ENCODE results near the gene GRAP. TPM values are rescaled to one million over a fixed set of nuclear protein-coding genes. Genes with fewer than 3 reads are reported as not detected.
"Not testable (repeated sequence)": the region's sequence is repeated elsewhere in the genome, so short reads cannot be mapped to it uniquely, and the experiment has no call there.

Gene GRAP
- total RNA-seq, 1 experiment from 2014 or later = 0.48 TPM

DNA sequence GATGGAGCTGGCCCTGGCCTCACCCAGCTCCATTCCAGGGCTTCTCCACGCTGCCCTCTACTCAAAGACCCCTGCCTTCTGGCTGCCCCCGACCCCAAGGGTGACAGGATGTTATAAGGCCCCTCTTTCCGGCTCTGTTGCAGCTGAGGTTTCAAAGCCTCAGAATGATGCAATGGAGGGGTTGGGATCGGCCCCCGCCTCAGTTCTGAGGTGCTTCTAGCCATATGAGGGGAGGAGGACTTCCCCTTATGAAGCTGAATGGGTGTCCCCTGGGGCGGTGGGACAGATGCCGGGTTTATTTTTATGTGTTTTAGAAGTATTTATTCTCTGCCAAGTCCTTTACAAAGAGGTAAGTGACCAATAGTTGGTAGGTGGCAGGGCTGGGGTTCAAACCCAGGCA, 2.1 kb upstream of the GRAP start:
- in situ Hi-C loops (cut with HindIII; ENCODE audit: low pct_unique_long_range_greater_than_20kb, low sequenced_read_pairs); DNase-seq (ENCODE audit: low read depth, low spot score): not testable (repeated sequence)

DNA sequence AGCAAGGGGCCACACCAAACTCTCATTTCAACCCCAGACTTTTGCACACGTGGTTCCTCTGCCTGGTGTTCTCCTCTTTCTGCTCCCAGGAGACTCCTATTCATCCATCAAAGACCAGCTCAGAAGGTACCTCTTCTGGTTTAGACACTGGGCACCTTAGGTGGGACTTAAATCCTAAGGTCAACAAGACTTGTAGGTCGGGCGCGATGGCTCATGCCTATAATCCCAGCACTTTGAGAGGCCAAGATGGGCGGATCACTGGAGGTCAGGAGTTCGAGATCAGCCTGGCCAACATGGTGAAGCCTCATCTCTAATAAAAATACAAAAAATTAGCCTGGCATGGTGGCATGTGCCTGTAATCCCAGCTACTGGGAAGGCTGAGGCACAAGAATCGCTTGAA, 753 bp upstream of the GRAP start:
- in situ Hi-C loops (cut with HindIII; ENCODE audit: low pct_unique_long_range_greater_than_20kb, low sequenced_read_pairs); DNase-seq (ENCODE audit: low read depth, low spot score): not testable (repeated sequence)

DNA sequence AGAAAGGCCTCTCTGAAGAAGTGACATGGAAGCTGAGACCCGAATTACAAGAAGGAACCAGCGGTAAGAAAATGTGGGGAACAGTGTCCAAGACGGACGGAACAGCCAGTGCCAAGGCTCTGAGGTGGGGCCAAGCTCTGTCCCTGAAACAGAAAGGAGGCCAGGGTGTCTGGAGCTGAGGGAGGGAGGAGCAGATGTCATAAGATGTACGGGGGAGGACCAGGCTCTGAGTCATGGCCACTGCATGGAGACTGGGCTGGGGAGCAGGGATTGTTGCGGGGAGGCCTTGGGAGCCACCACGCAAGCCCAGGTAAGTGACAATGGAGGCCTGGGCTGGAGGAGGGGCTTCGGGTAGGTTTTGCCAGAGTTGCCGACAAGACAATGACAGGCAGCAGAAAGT, 2.1 kb downstream of the GRAP start:
- DNase-seq (ENCODE audit: low read depth, low spot score); in situ Hi-C loops (cut with HindIII; ENCODE audit: low pct_unique_long_range_greater_than_20kb, low sequenced_read_pairs): not testable (repeated sequence)

DNA sequence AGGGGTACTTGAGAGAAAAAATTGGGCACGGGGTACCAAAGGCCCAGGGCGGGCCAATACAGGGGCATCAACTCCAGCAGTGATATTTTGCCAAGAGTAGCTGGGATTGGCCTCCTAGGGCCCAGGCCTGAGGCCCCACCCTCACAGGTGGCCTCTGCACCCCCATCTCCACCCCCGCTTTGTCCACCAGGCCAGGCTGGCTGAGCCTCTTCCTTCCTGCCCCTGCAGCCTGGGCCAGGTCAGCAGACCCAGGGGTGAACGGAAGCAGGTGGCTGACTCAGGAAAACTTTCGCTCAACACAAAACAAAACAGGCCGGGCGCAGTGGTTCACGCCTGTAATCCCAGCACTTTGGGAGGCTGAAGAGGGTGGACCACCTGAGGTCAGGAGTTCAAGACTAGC, 3.7 kb downstream of the GRAP start:
- in situ Hi-C loops (cut with HindIII; ENCODE audit: low pct_unique_long_range_greater_than_20kb, low sequenced_read_pairs); DNase-seq (ENCODE audit: low read depth, low spot score): not testable (repeated sequence)

DNA sequence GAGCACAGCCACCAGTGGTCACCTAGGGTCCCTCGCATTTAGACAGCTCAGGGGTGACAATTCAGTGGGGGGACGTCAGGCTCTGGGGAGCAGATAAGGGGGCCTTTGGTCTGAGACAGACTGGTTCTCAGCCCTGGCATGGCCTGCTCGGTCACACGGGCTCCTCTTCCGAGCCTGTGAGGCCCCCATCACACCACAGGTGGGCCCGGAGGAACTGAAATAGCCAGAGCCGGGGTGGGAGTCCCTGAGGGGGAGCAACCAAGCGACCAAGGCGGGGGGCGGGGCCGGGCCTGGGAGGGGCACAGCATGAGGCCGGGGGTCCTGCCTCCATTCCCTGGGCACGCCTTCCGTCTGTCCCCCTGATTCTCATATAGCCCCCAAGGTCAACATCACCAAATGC, 4.4 kb downstream of the GRAP start:
- DNase-seq (ENCODE audit: low read depth, low spot score); in situ Hi-C loops (cut with HindIII; ENCODE audit: low pct_unique_long_range_greater_than_20kb, low sequenced_read_pairs): not testable (repeated sequence)

DNA sequence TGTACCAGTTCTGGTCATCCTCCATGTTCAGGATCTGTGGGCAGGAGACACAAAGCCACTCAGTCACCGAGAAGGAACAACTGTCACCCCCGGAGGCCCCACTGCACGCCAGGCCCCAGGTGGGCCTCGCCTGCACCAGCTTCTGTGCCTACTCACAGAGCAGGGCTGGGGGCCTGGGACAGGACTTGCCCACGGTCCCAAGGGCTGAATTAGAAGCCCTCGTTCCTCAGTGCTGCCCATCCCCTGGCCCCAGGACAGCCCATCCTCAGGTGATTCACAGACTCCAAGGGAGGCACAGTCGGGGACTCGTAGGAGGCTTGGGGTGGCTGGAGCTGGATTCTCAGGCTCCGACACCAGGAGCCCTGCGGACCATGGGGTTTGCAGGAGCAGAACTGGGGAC, 4.9 kb downstream of the GRAP start:
- in situ Hi-C loops (cut with HindIII; ENCODE audit: low pct_unique_long_range_greater_than_20kb, low sequenced_read_pairs); DNase-seq (ENCODE audit: low read depth, low spot score): not testable (repeated sequence)

DNA sequence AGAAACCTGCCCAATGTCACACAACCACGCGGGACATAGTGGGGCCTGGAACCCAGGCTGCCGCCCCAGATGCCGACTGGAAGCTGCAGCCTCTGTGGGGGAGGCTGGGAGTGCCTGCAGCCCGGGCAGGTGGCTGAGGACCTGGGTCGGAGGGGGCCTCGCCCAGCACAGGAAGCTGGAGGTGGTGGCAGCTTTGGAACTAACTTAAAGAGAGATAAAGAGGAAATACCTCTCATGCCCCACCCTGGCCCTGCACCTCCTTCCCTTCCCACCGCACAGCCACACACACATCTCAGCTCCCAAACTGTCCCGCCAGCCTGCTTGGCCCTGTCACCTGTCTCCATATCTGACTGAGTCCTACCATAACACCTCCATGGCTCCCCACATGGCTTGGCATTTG, 6.4 kb downstream of the GRAP start:
- in situ Hi-C loops (cut with HindIII; ENCODE audit: low pct_unique_long_range_greater_than_20kb, low sequenced_read_pairs); DNase-seq (ENCODE audit: low read depth, low spot score): not testable (repeated sequence)

DNA sequence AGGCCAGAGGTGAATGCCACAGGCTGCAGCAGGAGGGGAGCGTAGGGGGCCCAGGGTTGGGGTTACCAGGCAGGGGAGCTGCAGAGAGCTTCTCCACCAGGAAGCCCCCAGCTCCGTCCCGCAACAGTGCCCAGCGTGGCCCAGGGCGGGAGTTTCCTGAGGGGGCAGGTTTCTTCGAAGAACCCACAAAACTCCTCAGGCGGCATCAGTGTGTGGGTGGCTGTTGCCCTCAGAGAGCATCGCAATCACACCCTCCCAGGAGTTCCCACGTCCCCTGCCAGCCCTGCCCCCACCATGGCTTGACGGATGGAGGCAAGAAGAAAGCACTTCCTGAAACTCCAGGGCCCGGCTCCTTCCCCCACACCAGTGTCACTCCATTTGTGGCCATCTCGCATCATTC, 8.0 kb downstream of the GRAP start:
- in situ Hi-C loops (cut with HindIII; ENCODE audit: low pct_unique_long_range_greater_than_20kb, low sequenced_read_pairs); DNase-seq (ENCODE audit: low read depth, low spot score): not testable (repeated sequence)

DNA sequence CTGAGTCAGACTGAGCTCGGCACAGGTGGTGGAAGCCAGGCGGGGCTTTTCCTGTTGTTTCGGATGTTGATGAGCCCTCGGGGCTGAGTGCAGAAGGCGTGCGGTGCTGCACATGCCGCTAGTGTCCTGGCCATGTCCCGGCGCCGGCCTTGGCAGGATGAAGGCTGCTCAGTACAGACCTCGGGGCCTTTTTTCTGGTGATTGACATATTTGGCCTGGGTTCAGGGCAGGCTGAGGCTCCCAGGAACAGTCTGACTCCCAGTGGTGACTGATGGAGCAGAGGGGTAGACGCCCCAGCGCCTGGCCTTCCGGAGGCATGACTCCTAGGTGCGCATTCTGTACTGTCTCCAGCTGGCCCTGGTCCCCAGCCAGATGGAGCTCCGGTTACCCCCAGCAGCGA, 8.8 kb downstream of the GRAP start:
- in situ Hi-C loops (cut with HindIII; ENCODE audit: low pct_unique_long_range_greater_than_20kb, low sequenced_read_pairs); DNase-seq (ENCODE audit: low read depth, low spot score): not testable (repeated sequence)

DNA sequence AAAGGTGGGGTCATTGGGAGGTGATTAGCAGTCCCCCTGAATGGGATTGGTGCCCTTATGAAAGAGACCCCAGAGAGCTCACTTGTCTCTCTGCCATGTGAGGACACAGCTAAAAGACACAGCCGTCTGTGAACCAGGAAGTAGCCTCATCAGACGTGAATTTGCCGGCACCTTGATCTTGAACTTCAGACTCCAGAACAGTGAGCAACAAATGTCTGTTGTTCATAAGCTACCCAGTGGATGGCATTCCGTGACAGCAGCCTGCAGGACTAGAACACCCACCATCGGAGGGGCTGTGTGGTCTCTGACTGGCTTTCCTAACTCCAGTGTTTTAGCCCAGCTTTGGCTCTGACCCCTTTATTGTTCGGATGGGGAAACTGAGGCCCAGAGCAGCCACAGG, 9.2 kb downstream of the GRAP start:
- in situ Hi-C loops (cut with HindIII; ENCODE audit: low pct_unique_long_range_greater_than_20kb, low sequenced_read_pairs); DNase-seq (ENCODE audit: low read depth, low spot score): not testable (repeated sequence)

DNA sequence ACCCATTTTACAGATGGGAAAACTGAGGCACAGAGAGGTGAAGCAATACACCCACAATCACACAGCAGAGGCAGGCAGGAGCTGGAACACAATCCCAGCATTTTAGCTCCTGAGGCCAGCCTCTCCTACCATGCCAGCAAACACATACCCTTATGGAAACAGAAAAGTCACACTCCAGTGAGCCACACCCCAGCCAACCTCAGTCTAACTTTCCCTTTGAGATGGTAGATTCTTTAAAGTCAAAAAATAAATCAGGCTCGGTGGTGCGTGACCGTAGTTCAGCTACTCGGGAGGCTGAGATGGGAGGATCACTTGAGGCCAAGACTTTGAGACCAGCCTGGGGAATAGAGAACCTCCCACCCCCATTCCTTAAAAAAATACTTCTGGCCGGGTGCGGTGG, 10.6 kb downstream of the GRAP start:
- in situ Hi-C loops (cut with HindIII; ENCODE audit: low pct_unique_long_range_greater_than_20kb, low sequenced_read_pairs); DNase-seq (ENCODE audit: low read depth, low spot score): not testable (repeated sequence)

DNA sequence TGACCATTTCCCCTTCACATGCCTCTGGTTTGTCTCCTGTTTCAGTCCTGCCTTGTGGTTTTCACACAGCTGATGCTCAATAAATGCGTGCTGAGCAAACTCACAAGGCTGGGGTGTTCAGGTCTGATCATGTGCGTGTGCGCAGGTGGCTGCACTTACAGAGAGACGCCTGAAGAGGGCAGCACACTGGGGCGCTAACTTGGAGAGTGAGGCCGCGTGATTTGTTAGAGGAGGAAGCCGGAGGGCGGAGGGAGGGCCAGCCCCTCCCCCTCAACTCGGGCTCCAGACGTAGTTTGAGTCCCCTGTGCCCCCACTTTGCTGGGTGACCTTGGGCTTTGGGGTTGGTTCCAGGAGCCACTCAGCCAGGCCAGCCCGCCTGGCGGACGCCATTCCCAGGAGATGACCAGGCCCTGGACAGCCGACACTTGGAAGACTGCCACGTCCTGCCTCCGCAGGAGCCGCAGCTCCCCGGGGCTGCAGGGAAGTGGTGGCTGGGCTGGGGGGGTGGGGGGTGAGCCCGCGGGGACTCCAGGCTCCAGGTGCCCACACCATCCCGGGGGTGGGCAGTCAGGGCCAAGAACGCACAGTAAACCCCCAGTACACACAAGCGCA, 14.3 kb downstream of the GRAP start:
- in situ Hi-C loops (cut with HindIII; ENCODE audit: low pct_unique_long_range_greater_than_20kb, low sequenced_read_pairs) = not testable (repeated sequence)

DNA sequence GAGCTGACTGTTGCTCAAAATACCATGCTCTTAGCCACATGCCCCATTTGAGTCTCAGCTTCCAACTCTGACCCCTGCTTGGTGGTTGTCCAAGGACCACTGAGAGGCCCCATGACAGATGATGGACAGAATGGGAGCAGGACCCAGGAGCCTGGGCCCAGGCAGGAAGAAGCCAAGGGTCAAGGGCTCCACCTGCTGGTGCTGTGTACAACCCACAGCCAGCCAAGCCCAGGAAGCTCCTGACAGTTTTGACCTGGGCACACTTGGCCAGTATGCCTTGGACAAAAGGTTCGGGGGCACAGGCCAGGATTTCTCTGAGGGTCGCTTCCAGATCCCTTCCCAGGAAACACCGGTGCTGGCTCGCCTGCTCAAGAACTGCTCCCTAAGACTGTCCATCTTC, 15.0 kb downstream of the GRAP start:
- in situ Hi-C loops (cut with HindIII; ENCODE audit: low pct_unique_long_range_greater_than_20kb, low sequenced_read_pairs); DNase-seq (ENCODE audit: low read depth, low spot score): not testable (repeated sequence)

More for the DNA sequence above, 14.3 kb downstream of the GRAP start:
- DNase-seq (ENCODE audit: low read depth, low spot score) = not testable (repeated sequence)

DNA sequence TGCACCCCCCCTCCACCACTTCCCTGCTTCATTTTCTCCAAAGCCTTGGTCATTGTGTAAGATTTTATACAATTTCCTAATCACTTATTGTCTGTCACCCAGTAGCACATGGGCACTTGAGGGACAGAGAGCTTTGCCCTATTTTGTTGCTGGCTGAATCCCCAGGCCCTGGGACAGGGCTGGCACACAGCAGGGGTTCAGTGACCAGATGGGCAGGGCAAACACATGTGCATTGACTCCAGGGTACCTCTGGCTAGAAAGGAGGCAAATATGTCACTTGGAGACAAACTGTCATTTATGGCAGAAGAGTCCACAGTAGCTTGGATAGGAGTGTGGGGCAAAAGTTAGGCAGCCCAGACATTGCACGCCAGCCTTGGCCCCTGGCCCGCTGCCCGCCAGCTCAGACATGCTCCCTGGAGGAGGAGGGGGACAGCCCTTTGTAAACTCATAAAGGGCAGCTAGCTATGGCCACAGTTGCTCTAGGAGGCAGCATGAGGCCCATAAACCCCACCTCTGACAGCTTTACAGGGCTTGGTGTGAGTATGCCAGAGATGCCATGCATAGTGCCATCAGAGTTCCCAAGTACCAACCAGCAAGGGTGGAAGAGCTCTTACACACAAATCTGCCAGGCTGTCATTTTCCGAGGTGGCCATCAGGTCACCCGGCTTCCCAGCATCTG, 15.8 kb downstream of the GRAP start:
- DNase-seq (ENCODE audit: low read depth, low spot score); in situ Hi-C loops (cut with HindIII; ENCODE audit: low pct_unique_long_range_greater_than_20kb, low sequenced_read_pairs): not testable (repeated sequence)

DNA sequence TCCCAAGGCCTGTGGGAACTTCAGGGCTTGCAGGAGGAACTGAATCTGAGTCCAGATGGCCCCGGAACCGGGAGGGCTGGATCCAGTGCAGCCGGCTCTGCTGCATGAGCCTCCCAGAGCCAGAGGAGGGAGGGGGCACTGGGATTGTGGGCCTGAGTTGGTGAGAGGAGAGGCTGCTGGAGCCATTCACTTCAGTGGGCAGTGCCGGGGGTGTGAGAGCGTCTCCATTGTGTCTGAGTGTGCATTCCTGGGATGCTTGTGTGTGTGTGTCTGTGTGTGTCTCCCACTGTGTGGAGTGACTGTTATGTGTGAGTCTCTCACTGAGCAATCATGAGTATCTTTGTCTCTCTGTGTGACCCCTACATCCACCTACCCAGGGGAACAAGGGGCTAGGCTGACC, 17.0 kb downstream of the GRAP start:
- in situ Hi-C loops (cut with HindIII; ENCODE audit: low pct_unique_long_range_greater_than_20kb, low sequenced_read_pairs); DNase-seq (ENCODE audit: low read depth, low spot score): not testable (repeated sequence)

DNA sequence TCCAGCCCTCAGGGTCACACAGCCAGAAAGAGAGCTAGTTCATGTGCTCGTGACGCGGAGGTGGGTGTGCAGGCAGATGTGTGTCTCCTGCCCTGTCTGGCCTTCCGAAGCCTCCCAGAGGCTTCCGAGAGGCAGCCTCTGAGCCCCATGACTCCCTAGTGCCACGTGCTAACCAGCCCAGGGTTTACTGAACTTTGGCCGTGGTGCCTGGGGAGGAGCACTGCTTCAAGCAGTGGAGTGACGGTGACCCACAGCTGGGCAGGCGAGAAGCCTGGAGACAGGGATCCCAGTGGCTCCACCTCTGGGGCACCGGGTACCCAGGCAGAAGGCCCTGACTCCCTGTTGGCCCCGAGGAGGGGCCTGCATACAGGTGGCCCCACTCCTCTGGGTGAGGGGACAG, 18.1 kb downstream of the GRAP start:
- in situ Hi-C loops (cut with HindIII; ENCODE audit: low pct_unique_long_range_greater_than_20kb, low sequenced_read_pairs); DNase-seq (ENCODE audit: low read depth, low spot score): not testable (repeated sequence)

DNA sequence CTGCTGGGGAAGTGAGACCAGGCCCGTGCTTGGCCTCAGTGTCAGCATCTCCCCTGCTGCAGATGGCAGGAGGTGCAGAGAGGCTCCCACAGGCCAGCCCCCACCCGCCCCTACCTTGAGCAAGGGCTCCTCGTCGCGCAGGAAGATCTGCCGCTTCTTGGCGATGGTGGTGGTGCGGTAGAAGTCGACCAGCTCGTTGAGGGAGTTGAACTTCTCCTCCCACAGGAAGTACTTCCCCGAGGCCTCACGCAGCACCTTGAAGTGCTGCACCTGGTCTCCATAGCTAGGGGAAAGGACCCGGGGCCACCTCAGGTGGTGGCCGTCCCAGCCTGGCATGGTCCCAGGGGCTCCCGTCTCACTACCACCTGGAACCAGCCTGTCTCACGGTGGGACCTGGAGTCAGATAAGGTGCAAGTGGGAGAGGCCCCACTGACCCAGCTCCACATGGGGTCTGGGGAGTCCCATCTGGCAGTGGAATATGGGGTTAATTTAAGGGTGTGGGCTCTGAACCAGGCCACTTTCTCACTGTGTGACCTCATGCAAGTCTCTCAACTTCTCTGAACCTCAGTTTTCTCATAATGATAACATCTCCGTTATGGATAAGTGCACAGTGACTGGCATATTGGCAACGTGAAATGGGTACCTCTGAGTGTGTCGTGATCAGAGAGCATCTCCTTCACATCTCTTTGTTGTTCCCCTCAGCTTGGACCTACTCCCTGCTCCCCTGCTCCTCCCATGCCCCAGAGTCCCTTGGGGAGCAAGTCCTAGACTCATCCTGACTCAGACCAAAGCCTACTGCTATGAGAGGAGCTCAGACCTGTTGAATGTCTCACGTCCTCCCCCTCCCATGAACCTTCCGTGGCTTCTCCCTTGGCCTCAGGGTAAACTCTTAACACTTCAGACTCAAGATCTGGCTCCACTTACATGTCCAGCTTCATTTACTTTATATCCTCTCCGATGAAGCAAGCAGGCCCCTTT, 22.4 kb downstream of the GRAP start:
- no peak for DNase-seq (ENCODE audit: low read depth, low spot score)
- in situ Hi-C loops (cut with HindIII; ENCODE audit: low pct_unique_long_range_greater_than_20kb, low sequenced_read_pairs) = no loop called here
